Testis (tissue), 3 donors: Measurements from ENCODE around the gene PLXND1. TPM values are rescaled to one million over a fixed set of nuclear protein-coding genes. Genes with fewer than 3 reads are reported as not detected.
A peak's percentile ranks its signal among the peaks of the same experiment; 100 is the strongest.

ENCODE experiments used
- DNase-seq: peaks from one replicate; pipeline ENCODE4 v3.0.0-alpha.2; 2019
- H3K27ac ChIP-seq, 2 donors: fragments of 200-600 bp; sonication (generic); one replicate each; pipeline ENCODE4 v1.5.1; 2019
- H3K27me3 ChIP-seq: fragments of 200-600 bp; sonication (generic); one replicate; pipeline ENCODE4 v1.5.1; 2019
- H3K36me3 ChIP-seq: fragments of 200-600 bp; sonication (generic); one replicate; pipeline ENCODE4 v1.5.1; 2017; ENCODE audit warnings: low read depth; ENCODE audit errors: missing control alignments
- H3K4me1 ChIP-seq: fragments of 200-600 bp; sonication (generic); one replicate; pipeline ENCODE4 v1.5.1; 2019
- H3K4me3 ChIP-seq, 2 donors: fragments of 200-600 bp; sonication (generic); one replicate each; pipeline ENCODE4 v1.5.1; 2017 to 2019
- H3K9me3 ChIP-seq: fragments of 200-600 bp; sonication (generic); one replicate; pipeline ENCODE4 v1.5.1; 2017
- CTCF ChIP-seq, 3 experiments: fragments of 450-650 bp in 2 of 3; fragments of 200-600 bp in 1 of 3; sonication (generic) in 1 of 3; IDR thresholded peaks; one replicate each; pipeline ENCODE4 v1.5.1; 2016 to 2019; ENCODE audit warnings: antibody characterized with exemption in 3 of 3, mild to moderate bottlenecking in 2 of 3, moderate library complexity in 1 of 3
- POLR2A ChIP-seq: fragments of 450-650 bp; IDR thresholded peaks from one replicate; pipeline ENCODE4 v1.6.1; 2017; ENCODE audit warnings: antibody characterized with exemption, mild to moderate bottlenecking, moderate library complexity
- WGBS, 2 donors: methylation state at CpG; one replicate each; pipeline ENCODE4 v1.1.5; 2018; 5-methylcytosine and 5-hydroxymethylcytosine counted together
- intact Hi-C: fragments of 100-400 bp; cut with DNase I; formaldehyde crosslinking; loops from one replicate; pipeline ENCODE4 v1.15.1; 2023; ENCODE audit warnings: low total_unique reads
- polyA plus RNA-seq: library from polyadenylated mRNA; stranded (reverse); fragments of 350-450 nt; fragmentation: Illumina TruSeq; extraction: RNeasy Lipid Tissue Mini Kit (QIAGEN cat#74804); gene quantifications from one replicate; pipeline ENCODE4 v1.2.3, GENCODE V29; 2014; ENCODE audit warnings: low read depth, low replicate concordance; ENCODE audit not compliant: insufficient read depth
- total RNA-seq, 2 donors: library from RNA; depleted of rRNA; stranded (reverse); fragments of >200 nt; gene quantifications; one replicate each; pipeline ENCODE4 v1.2.3, GENCODE V29; 2016

The PLXND1 gene
- total and polyA plus RNA-seq, 3 donors from 2014 or later: 50.2 to 87.8 (median 69.2) TPM

GRCh38 chr3:129552287-129553050, 54.0 kb downstream of the PLXND1 start:
- intact Hi-C loops: loop anchor here (10.0 kb wide), 1 partner anchor 52 kb away; the partner anchor contains the start of gene PLXND1
- Histone ChIP-seq H3K27me3 (no peaks in the 10 kb centered on the region), H3K9me3 (no peaks in the 10 kb centered on the region), H3K27ac (peak overlapping the region in 1 of 2 donors; percentile 70), H3K4me1 (peaks cover 35% of the 10 kb centered on the region), H3K4me3 (no peak overlapping the region), H3K36me3 (no peaks in the 10 kb centered on the region)
- DNase-seq: no peak
- 77 to 84% methylated on average over 7 to 10 of the region's 10 CpGs for WGBS, 2 donors
- TF ChIP-seq CTCF (IDR thresholded peaks at IDR 0.05): no peak
- no peak for TF ChIP-seq POLR2A

GRCh38 chr3:129549805-129550204, 56.7 kb downstream of the PLXND1 start:
- intact Hi-C loops: loop anchor here (10.0 kb wide), 1 partner anchor 55 kb away; the partner anchor contains the start of gene PLXND1
- Histone ChIP-seq H3K4me1 (peaks cover 15% of the 10 kb centered on the region), H3K9me3 (no peaks in the 10 kb centered on the region), H3K27me3 (no peaks in the 10 kb centered on the region), H3K36me3 (no peaks in the 10 kb centered on the region), H3K4me3 (no peak overlapping the region), H3K27ac (no peak overlapping the region)
- WGBS, 2 donors: 88 to 89% methylated on average over 3 of the region's 3 CpGs
- TF ChIP-seq POLR2A: no peak
- no peak for TF ChIP-seq CTCF (IDR thresholded peaks at IDR 0.05)
- DNase-seq: no peak

- TF ChIP-seq POLR2A (no peak), CTCF (IDR thresholded peaks at IDR 0.05) (no peak)
- H3K27ac ChIP-seq: no peak overlapping the region
Observed at GRCh38 chr3:129549006-129549800, 57.3 kb downstream of the PLXND1 start.

GRCh38 chr3:129548104-129548965, 58.1 kb downstream of the PLXND1 start:
- intact Hi-C loops: no loop called here
- Histone ChIP-seq H3K9me3 (no peaks in the 10 kb centered on the region), H3K27me3 (no peaks in the 10 kb centered on the region), H3K4me3 (no peak overlapping the region), H3K36me3 (no peaks in the 10 kb centered on the region), H3K27ac (no peak overlapping the region), H3K4me1 (peaks cover 1% of the 10 kb centered on the region)
- 88 to 92% methylated on average over 18 to 19 of the region's 19 CpGs for WGBS, 2 donors
- DNase-seq: no peak
- TF ChIP-seq POLR2A (no peak), CTCF (IDR thresholded peaks at IDR 0.05) (no peak)

More at GRCh38 chr3:129549006-129549800, 57.3 kb downstream of the PLXND1 start:
- Histone ChIP-seq H3K4me1 (peaks cover 9% of the 10 kb centered on the region), H3K9me3 (no peaks in the 10 kb centered on the region), H3K27me3 (no peaks in the 10 kb centered on the region), H3K36me3 (no peaks in the 10 kb centered on the region), H3K4me3 (no peak overlapping the region)
- WGBS, 2 donors: 92 to 94% methylated on average over 16 to 18 of the region's 18 CpGs
- DNase-seq: no peak
- intact Hi-C loops: no loop called here
